H1 (cell line): ENCODE measurements around the gene LBR. TPM values are rescaled to one million over a fixed set of nuclear protein-coding genes. Genes with fewer than 3 reads are reported as not detected.

ENCODE experiments used
- CTCF ChIA-PET: fragments of 300-600 bp; sonication (Branson Sonifier 250); formaldehyde crosslinking; loops from one replicate; lab custom pipeline; 2021; ENCODE audit not compliant: partially characterized antibody; lab: Charles Lee
- POLR2A ChIA-PET: fragments of 300-600 bp; sonication (Branson Sonifier 250); formaldehyde crosslinking; loops from one replicate; lab custom pipeline; 2021; ENCODE audit warnings: inconsistent platforms; ENCODE audit not compliant: partially characterized antibody; lab: Charles Lee
- DNase-seq, 2 experiments: peaks; one replicate each; pipeline versions ENCODE4 v3.0.0 to v3.0.0-alpha.2; 2010 to 2022; ENCODE audit warnings: low spot score in 2 of 2, low read depth in 1 of 2, mixed read lengths in 1 of 2
- FAIRE-seq: peaks from 2 replicates; lab custom pipeline; 2011; peaks lifted over from hg19 to GRCh38; lab: Jason Lieb, UNC
- H2AFZ ChIP-seq: 2 replicates; pipeline ENCODE4 v1.8.1; 2012; ENCODE audit warnings: low read length, inconsistent platforms
- H2AK5ac ChIP-seq: 2 replicates; pipeline ENCODE4 v1.6.1; 2013; ENCODE audit warnings: low read depth, low read length
- H2BK120ac ChIP-seq: replicated peaks from 2 replicates; pipeline ENCODE3; 2013; ENCODE audit warnings: low read depth, low read length, inconsistent platforms
- H2BK12ac ChIP-seq: 2 replicates; pipeline ENCODE4 v1.6.1; 2013; ENCODE audit warnings: low read depth, low read length
- H2BK15ac ChIP-seq: 2 replicates; pipeline ENCODE4 v1.6.1; 2013; ENCODE audit warnings: low read length
- H2BK20ac ChIP-seq: 2 replicates; pipeline ENCODE4 v1.6.1; 2013; ENCODE audit warnings: low read length
- H2BK5ac ChIP-seq: 2 replicates; pipeline ENCODE4 v1.6.1; 2013; ENCODE audit warnings: low read depth, low read length
- H3K14ac ChIP-seq: 2 replicates; pipeline ENCODE4 v1.6.1; 2013; ENCODE audit warnings: inconsistent platforms; ENCODE audit not compliant: insufficient read length
- H3K18ac ChIP-seq: 2 replicates; pipeline ENCODE4 v1.6.1; 2013; ENCODE audit warnings: low read length; ENCODE audit errors: extremely low read depth
- H3K23ac ChIP-seq: 2 replicates; pipeline ENCODE4 v1.6.1; 2013; ENCODE audit warnings: inconsistent platforms; ENCODE audit not compliant: insufficient read length
- H3K23me2 ChIP-seq: 2 replicates; pipeline ENCODE4 v1.6.1; 2013; ENCODE audit warnings: low read depth, low read length
- H3K27ac ChIP-seq: 2 replicates; pipeline ENCODE4 v1.6.1; 2011; ENCODE audit warnings: low read depth, low read length, inconsistent platforms
- H3K27me3 ChIP-seq, 4 experiments: replicated peaks in 1 of 4; 1 replicate in 1 of 4; 2 replicates in 3 of 4; pipeline versions ENCODE4 v1.6.1 to v1.8.1; 2011 to 2013; ENCODE audit warnings: low read length in 3 of 4, mild to moderate bottlenecking in 3 of 4, inconsistent platforms in 2 of 4, mixed read lengths in 2 of 4, moderate library complexity in 1 of 4; ENCODE audit not compliant: control insufficient read depth in 3 of 4, insufficient read depth in 3 of 4; ENCODE audit errors: extremely low read depth in 1 of 4
- H3K36me3 ChIP-seq, 4 experiments: 2 replicates each; pipeline versions ENCODE4 v1.6.1 to v1.8.1; 2011 to 2013; ENCODE audit warnings: mild to moderate bottlenecking in 4 of 4, low read length in 3 of 4, moderate library complexity in 2 of 4, control low read depth in 1 of 4, inconsistent platforms in 1 of 4; ENCODE audit not compliant: insufficient read depth in 4 of 4, control insufficient read depth in 2 of 4
- H3K4ac ChIP-seq: replicated peaks from 2 replicates; pipeline ENCODE3; 2013; ENCODE audit warnings: low read length, low read depth, mixed read lengths, inconsistent platforms; ENCODE audit not compliant: insufficient read length
- H3K4me1 ChIP-seq, 4 experiments: replicated peaks in 1 of 4; 1 replicate in 1 of 4; 2 replicates in 3 of 4; pipeline versions ENCODE4 v1.6.1 to v1.8.1; 2011 to 2013; ENCODE audit warnings: low read length in 3 of 4, inconsistent platforms in 2 of 4, mixed read lengths in 1 of 4; ENCODE audit not compliant: insufficient read depth in 4 of 4, control insufficient read depth in 3 of 4
- H3K4me2 ChIP-seq, 2 experiments: 2 replicates each; pipeline versions ENCODE4 v1.6.1 to v1.8.1; 2011 to 2013; ENCODE audit warnings: low read depth in 2 of 2, low read length in 2 of 2, control low read depth in 1 of 2, inconsistent platforms in 1 of 2, mild to moderate bottlenecking in 1 of 2; ENCODE audit not compliant: insufficient read depth in 1 of 2
- H3K4me3 ChIP-seq, 4 experiments: fragments of 200-600, 300-600 bp in 1 of 4; sonication (generic), shearing (Covaris generic), sonication (Bioruptor Twin) in 1 of 4; 2 replicates each; pipeline versions ENCODE4 v1.5.1 to v1.8.1; 2011 to 2016; ENCODE audit warnings: low read length in 4 of 4, low read depth in 3 of 4, control low read depth in 2 of 4, inconsistent platforms in 2 of 4, mild to moderate bottlenecking in 2 of 4, mixed read lengths in 1 of 4, moderate library complexity in 1 of 4; ENCODE audit not compliant: insufficient read depth in 2 of 4; ENCODE audit errors: extremely low read depth in 1 of 4
- H3K56ac ChIP-seq: replicated peaks from 2 replicates; pipeline ENCODE3; 2013; ENCODE audit warnings: low read depth, mild to moderate bottlenecking, mixed read lengths, low read length, inconsistent platforms; ENCODE audit not compliant: insufficient read length
- H3K79me1 ChIP-seq: 2 replicates; pipeline ENCODE4 v1.6.1; 2013; ENCODE audit warnings: low read depth, low read length, control low read depth
- H3K79me2 ChIP-seq, 2 experiments: 2 replicates each; pipeline versions ENCODE4 v1.6.1 to v1.8.1; 2012 to 2013; ENCODE audit warnings: low read length in 2 of 2, mild to moderate bottlenecking in 2 of 2, inconsistent platforms in 1 of 2; ENCODE audit not compliant: insufficient read depth in 2 of 2, control insufficient read depth in 1 of 2
- H3K9ac ChIP-seq, 4 experiments: replicated peaks in 1 of 4; 1 replicate in 1 of 4; 2 replicates in 3 of 4; pipeline versions ENCODE4 v1.6.1 to v1.8.1; 2011 to 2013; ENCODE audit warnings: low read depth in 3 of 4, low read length in 3 of 4, control low read depth in 2 of 4, mild to moderate bottlenecking in 2 of 4, moderate library complexity in 2 of 4, inconsistent platforms in 1 of 4; ENCODE audit errors: extremely low read depth in 1 of 4
- H3K9me3 ChIP-seq, 2 experiments: 2 replicates each; pipeline versions ENCODE4 v1.6.1 to v1.8.1; 2012 to 2013; ENCODE audit warnings: mild to moderate bottlenecking in 2 of 2, moderate library complexity in 2 of 2, control low read depth in 1 of 2, inconsistent platforms in 1 of 2, low read depth in 1 of 2, low read length in 1 of 2, mixed read lengths in 1 of 2; ENCODE audit not compliant: insufficient read depth in 2 of 2
- H4K20me1 ChIP-seq, 2 experiments: replicated peaks in 1 of 2; 2 replicates each; pipeline versions ENCODE3 to v1.8.1; 2011 to 2013; ENCODE audit warnings: inconsistent platforms in 2 of 2, low read length in 2 of 2, mild to moderate bottlenecking in 1 of 2; ENCODE audit not compliant: insufficient read depth in 2 of 2, control insufficient read depth in 1 of 2
- H4K5ac ChIP-seq: 2 replicates; pipeline ENCODE4 v1.6.1; 2013; ENCODE audit warnings: low read length, low read depth, mixed read lengths, inconsistent platforms; ENCODE audit not compliant: insufficient read length
- H4K8ac ChIP-seq: 2 replicates; pipeline ENCODE4 v1.8.0; 2013; ENCODE audit warnings: mild to moderate bottlenecking, moderate library complexity, low read length, inconsistent platforms; ENCODE audit not compliant: insufficient read depth; ENCODE audit errors: extremely low read depth
- H4K91ac ChIP-seq: replicated peaks from 2 replicates; pipeline ENCODE3; 2013; ENCODE audit warnings: low read length, mixed read lengths, inconsistent platforms; ENCODE audit not compliant: insufficient read length
- ATF3 ChIP-seq: IDR thresholded peaks from 2 replicates; pipeline ENCODE4 v1.6.1; 2011; ENCODE audit warnings: low read depth, mild to moderate bottlenecking, low read length; ENCODE audit not compliant: insufficient read depth
- CEBPB ChIP-seq: IDR thresholded peaks from 2 replicates; pipeline ENCODE4 v1.6.1; 2012; ENCODE audit warnings: low read depth, low read length
- CHD1 ChIP-seq: IDR thresholded peaks from 2 replicates; pipeline ENCODE4 v1.6.1; 2012; ENCODE audit warnings: low read depth, low read length, improper control_type of control experiment
- WGBS, 2 experiments: shearing (Covaris generic) in 1 of 2; methylation state at CpG; one replicate each; pipeline versions ENCODE4 v1.1.6 to v1.1.7; 2013 to 2015; ENCODE audit warnings: low lambda C conversion rate in 2 of 2, mixed read lengths in 2 of 2, inconsistent platforms in 1 of 2, low coverage in 1 of 2, missing lambda C conversion rate in 1 of 2; ENCODE audit not compliant: insufficient replicate concordance in 2 of 2, insufficient coverage in 1 of 2, insufficient read length in 1 of 2; ENCODE audit errors: extremely low coverage in 1 of 2, missing lambda C conversion rate in 1 of 2; 5-methylcytosine and 5-hydroxymethylcytosine counted together
- polyA plus RNA-seq, 7 experiments: library from polyadenylated mRNA; depleted of rRNA in 3 of 7; stranded (reverse) in 5 of 7; unstranded in 2 of 7; fragments of >200 nt in 5 of 7; fragments of 200-250 nt in 2 of 7; gene quantifications; 1 replicate in 5 of 7; 2 replicates in 1 of 7; 4 replicates in 1 of 7; pipeline versions ENCODE4 v1.2.1 to v1.2.3, GENCODE V29; 2011 to 2013; ENCODE audit warnings: missing spikeins in 2 of 7, mixed read lengths in 2 of 7
- total RNA-seq: library from RNA; stranded (reverse); fragmentation: NEBNext Ultra II Directional; extraction: Animal tissue kit (Norgen Biotek cat#: 25700); gene quantifications from 2 replicates; pipeline ENCODE4 v1.2.1, GENCODE V29; 2021

LBR gene
- total and polyA plus RNA-seq, 2 of the 8 experiments (the other 6 are each of a cell fraction or from before 2014, with no cell fraction given) = 32.1 to 89.8 TPM

- no peak for TF ChIP-seq CEBPB
- TF ChIP-seq CHD1 = no peak
- no peak for TF ChIP-seq ATF3
- H3K23ac ChIP-seq = no peak overlapping the region
- H2BK120ac ChIP-seq = no peak overlapping the region
- H3K27ac ChIP-seq = no peak overlapping the region
- H3K4ac ChIP-seq = no peak overlapping the region
- H3K4me3 ChIP-seq = no peak overlapping the region
- H3K27me3 ChIP-seq = peaks cover 8 to 17% (median 14%) of the 10 kb centered on the region in 4 experiments; a peak in 5 of 7 replicates
- no peak overlapping the region for H4K8ac ChIP-seq
- no peak overlapping the region for H3K18ac ChIP-seq
- H3K79me1 ChIP-seq = no peaks in the 10 kb centered on the region
- no peak overlapping the region for H4K91ac ChIP-seq
- no peak overlapping the region for H3K4me2 ChIP-seq
- ChIA-PET CTCF (no interaction called here), POLR2A (interaction anchor here (0.6 kb wide), 1 partner anchor 35 kb away, joined by 4 read pairs; no protein-coding TSS in a partner anchor)
- 20% methylated on average over 1 of the region's 1 CpG; no CpG with 5 or more reads in 1 of the 2 experiments for WGBS, 2 experiments
- peaks cover 0 to 1% of the 10 kb centered on the region in 2 experiments for H4K20me1 ChIP-seq
- no peaks in the 10 kb centered on the region for H3K79me2 ChIP-seq
- H3K9me3 ChIP-seq = no peaks in the 10 kb centered on the region
- H2BK15ac ChIP-seq = no peak overlapping the region
- no peaks in the 10 kb centered on the region for H3K4me1 ChIP-seq
- H2AK5ac ChIP-seq = no peak overlapping the region
- no peak overlapping the region for H2BK20ac ChIP-seq
- no peak for FAIRE-seq
- H3K36me3 ChIP-seq = no peaks in the 10 kb centered on the region
- no peak overlapping the region for H2AFZ ChIP-seq
- H3K9ac ChIP-seq = no peak overlapping the region
- no peak overlapping the region for H3K14ac ChIP-seq
- H3K23me2 ChIP-seq = no peaks in the 10 kb centered on the region; the same call in 1 of the 2 replicates
- no peak overlapping the region for H2BK5ac ChIP-seq
- no peak overlapping the region for H3K56ac ChIP-seq
- H4K5ac ChIP-seq = no peak overlapping the region
- H2BK12ac ChIP-seq = no peak overlapping the region
- DNase-seq = no peak
Observed at GRCh38 chr1:225366552-225366951, 61.3 kb downstream of the LBR start.
